ENCODE measurements around the gene CCNT2.

- TF ChIP-seq CTCF (IDR thresholded peaks at IDR 0.05) = no peak
- TF ChIP-seq POLR2A (IDR thresholded peaks at IDR 0.05) = no peak
Measured at GRCh38 chr2:134924912-134925311, 6.3 kb downstream of the CCNT2 start.

All from sigmoid colon (tissue), 3 donors.